ENCODE results near the gene BTD.

BTD gene

DNA sequence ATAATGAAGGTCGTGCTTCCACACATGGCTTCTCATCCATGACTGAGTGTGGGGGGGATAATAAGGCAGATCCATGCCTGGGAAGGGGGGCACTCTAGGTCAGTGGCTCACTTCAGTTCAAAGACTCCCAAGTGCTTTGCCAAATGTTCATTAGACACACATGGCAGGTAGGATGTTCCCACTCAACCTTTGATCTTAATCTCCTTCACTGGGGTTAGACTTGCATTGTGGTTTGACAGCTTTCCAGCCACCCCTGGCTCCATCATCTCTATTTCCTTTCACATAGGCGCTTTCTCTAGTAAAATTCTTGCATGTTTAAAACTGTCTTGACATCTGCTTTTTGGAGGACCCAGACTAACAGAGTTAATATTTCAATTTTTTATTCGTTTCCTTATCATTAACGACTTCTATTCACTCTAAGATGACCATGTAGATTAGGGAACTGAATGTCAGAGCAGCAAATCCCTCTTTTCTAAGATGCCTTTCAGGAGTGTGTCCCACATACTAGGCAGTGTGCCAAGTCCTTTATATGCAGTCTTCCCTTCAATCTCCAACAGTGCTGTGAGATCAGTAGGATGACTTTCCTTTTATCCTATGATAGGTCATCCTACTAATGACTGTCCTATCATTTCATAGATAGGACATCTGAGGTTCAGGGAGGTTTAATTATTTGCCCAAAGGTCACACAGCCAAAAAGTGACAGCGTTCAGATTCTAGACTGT is 57.9 kb downstream of the BTD start:
- no peak for ATAC-seq
- no peak overlapping the region for H3K4me3 Mint-ChIP-seq
- peaks cover 13% of the 10 kb centered on the region for H3K36me3 Mint-ChIP-seq
- no peak overlapping the region for H3K27ac Mint-ChIP-seq
- DNase-seq (ENCODE audit: low spot score in 2 of 2) = no peak
- H3K4me1 Mint-ChIP-seq = no peaks in the 10 kb centered on the region
- peaks cover 14% of the 10 kb centered on the region for H3K9me3 Mint-ChIP-seq

DNA sequence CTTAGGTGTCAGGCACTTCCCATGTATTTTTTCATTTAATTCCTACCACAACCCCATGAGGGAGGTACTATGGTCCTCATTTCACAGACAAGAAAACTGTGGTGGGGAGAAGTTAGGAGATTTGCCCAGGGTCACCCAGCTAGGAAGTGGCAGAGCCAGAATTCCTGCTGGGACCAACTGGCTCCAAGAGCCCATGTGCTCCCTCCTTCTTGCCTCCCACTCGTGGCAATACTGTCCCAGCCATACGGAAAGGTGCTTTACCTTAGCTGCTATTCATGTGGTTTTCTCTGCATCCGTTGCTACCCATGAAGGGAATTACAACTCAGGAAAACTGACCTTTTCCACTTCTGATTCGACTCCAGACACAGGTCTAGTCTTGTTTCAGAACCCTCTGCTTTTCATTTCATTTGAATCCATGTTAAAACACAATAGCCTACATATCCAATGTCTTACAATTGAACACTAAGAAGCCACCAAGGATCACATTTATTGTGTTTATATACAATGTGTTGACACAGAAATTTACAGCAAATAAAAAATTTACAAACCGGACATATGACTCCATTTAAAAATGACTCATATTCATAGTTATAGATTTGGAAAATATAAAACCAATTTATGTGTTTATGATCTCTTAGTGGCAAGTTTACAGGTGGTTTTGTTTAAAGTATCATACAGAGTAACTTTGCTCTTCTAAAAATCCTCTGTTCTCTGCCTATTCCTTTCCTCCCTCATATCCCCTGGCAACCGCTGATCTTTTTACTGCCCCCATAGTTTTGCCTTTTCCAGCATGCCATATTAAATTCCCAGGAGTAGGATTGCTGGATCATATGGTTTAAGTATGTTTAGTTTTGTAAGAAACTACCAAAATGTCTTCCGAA is 58.8 kb downstream of the BTD start:
- no peak overlapping the region for H3K27ac Mint-ChIP-seq
- no peak for ATAC-seq
- H3K4me1 Mint-ChIP-seq = no peaks in the 10 kb centered on the region
- H3K9me3 Mint-ChIP-seq = peaks cover 14% of the 10 kb centered on the region
- H3K4me3 Mint-ChIP-seq = no peak overlapping the region
- H3K36me3 Mint-ChIP-seq = peaks cover 13% of the 10 kb centered on the region
- no peak for DNase-seq (ENCODE audit: low spot score in 2 of 2)

- H3K27ac Mint-ChIP-seq = peak overlapping the region; percentile 24
- no peak for DNase-seq (ENCODE audit: low spot score in 2 of 2)
- no peak overlapping the region for H3K4me3 Mint-ChIP-seq
- peaks cover 23% of the 10 kb centered on the region for H3K4me1 Mint-ChIP-seq
- peaks cover 6% of the 10 kb centered on the region for H3K36me3 Mint-ChIP-seq
- no peaks in the 10 kb centered on the region for H3K9me3 Mint-ChIP-seq
- no peak for ATAC-seq
Observed at GRCh38 chr3:15664144-15664543, 62.6 kb downstream of the BTD start.

- ATAC-seq = peak; percentile 81
- Mint-ChIP-seq H3K4me3 (no peak overlapping the region), H3K4me1 (peaks cover 23% of the 10 kb centered on the region), H3K9me3 (no peaks in the 10 kb centered on the region), H3K36me3 (peaks cover 6% of the 10 kb centered on the region), H3K27ac (no peak overlapping the region)
- DNase-seq (ENCODE audit: low spot score in 2 of 2) = no peak
Observed at GRCh38 chr3:15665510-15666150, 64.1 kb downstream of the BTD start.

GRCh38 chr3:15666277-15666676 is 64.7 kb downstream of the BTD start:
- Mint-ChIP-seq H3K4me1 (peaks cover 23% of the 10 kb centered on the region), H3K9me3 (no peaks in the 10 kb centered on the region), H3K36me3 (peaks cover 6% of the 10 kb centered on the region), H3K27ac (no peak overlapping the region), H3K4me3 (no peak overlapping the region)
- DNase-seq (ENCODE audit: low spot score in 2 of 2) (no peak), ATAC-seq (no peak)

- Mint-ChIP-seq H3K4me3 (no peak overlapping the region), H3K9me3 (no peaks in the 10 kb centered on the region), H3K27ac (no peak overlapping the region), H3K36me3 (peaks cover 6% of the 10 kb centered on the region), H3K4me1 (peaks cover 23% of the 10 kb centered on the region)
- ATAC-seq (peak; percentile 93), DNase-seq (ENCODE audit: low spot score in 2 of 2) (no peak)
Observed at GRCh38 chr3:15667484-15667883, 65.9 kb downstream of the BTD start.

GRCh38 chr3:15673536-15673935 is 72.0 kb downstream of the BTD start:
- Mint-ChIP-seq H3K9me3 (no peaks in the 10 kb centered on the region), H3K4me1 (peaks cover 5% of the 10 kb centered on the region), H3K27ac (no peak overlapping the region), H3K36me3 (no peaks in the 10 kb centered on the region), H3K4me3 (no peak overlapping the region)
- DNase-seq (ENCODE audit: low spot score in 2 of 2) (no peak), ATAC-seq (no peak)

DNA sequence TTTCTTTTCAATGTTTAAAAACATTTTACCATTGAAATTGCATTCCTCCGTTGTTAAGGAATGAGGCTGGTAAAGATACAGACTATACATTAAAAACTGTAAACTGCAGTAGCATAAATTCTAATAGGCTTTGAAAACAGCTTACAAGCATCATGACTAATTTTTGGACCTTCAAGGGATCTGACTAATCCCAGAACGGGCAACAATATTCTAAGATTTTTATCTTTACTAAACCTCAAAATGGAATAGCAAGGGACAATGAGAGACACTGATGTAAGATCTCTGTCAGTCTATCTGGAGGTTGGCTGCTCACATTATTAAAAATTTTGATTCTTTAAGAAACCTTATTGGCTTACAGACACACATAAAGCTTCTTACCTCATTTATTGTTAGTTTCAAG is 74.7 kb downstream of the BTD start:
- ATAC-seq (peak; percentile 43), DNase-seq (ENCODE audit: low spot score in 2 of 2) (no peak)
- H3K4me1 Mint-ChIP-seq = no peaks in the 10 kb centered on the region
- no peaks in the 10 kb centered on the region for H3K9me3 Mint-ChIP-seq
- peaks cover 12% of the 10 kb centered on the region for H3K36me3 Mint-ChIP-seq
- no peak overlapping the region for H3K4me3 Mint-ChIP-seq
- H3K27ac Mint-ChIP-seq = no peak overlapping the region

- no peak overlapping the region for H3K4me3 Mint-ChIP-seq
- no peak for DNase-seq (ENCODE audit: low spot score in 2 of 2)
- H3K9me3 Mint-ChIP-seq = no peaks in the 10 kb centered on the region
- no peak overlapping the region for H3K27ac Mint-ChIP-seq
- peaks cover 40% of the 10 kb centered on the region for H3K36me3 Mint-ChIP-seq
- ATAC-seq = no peak
- H3K4me1 Mint-ChIP-seq = no peaks in the 10 kb centered on the region
Observed at GRCh38 chr3:15679306-15679705, 77.8 kb downstream of the BTD start.

GRCh38 chr3:15681668-15682067 is 80.1 kb downstream of the BTD start:
- peaks cover 64% of the 10 kb centered on the region for H3K36me3 Mint-ChIP-seq
- DNase-seq (ENCODE audit: low spot score in 2 of 2) (no peak), ATAC-seq (no peak)
- no peaks in the 10 kb centered on the region for H3K4me1 Mint-ChIP-seq
- H3K9me3 Mint-ChIP-seq = no peaks in the 10 kb centered on the region
- H3K4me3 Mint-ChIP-seq = no peak overlapping the region
- H3K27ac Mint-ChIP-seq = no peak overlapping the region

DNA sequence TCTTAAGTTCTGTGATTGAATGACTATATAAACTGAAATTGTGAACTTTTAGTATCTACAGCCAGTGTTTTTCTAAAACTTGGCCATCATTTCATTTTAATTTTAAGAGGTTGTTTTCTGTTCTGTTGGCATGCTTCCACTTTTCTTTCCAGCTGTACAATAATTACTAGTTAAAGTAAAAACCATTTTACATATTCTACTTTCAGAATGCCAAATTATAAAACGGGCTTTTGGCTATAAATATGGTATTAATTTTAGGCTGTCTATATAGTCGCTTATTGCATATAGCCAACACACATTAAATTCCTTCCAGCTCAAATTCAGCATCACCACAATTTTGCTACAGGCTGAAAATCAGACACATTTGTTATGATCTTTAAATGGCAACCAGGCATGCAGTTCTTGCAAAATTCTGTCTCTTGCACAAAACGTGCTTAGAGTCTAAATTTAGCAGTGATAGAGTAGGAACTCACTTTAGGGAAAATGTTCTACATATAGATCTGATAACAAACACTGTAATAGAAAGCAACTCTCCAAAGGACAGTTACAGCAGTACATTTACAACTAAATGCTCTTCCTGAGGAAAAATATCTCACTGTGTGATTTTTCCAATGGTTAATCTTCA is 81.1 kb downstream of the BTD start:
- H3K9me3 Mint-ChIP-seq = no peaks in the 10 kb centered on the region
- no peaks in the 10 kb centered on the region for H3K4me1 Mint-ChIP-seq
- peaks cover 74% of the 10 kb centered on the region for H3K36me3 Mint-ChIP-seq
- DNase-seq (ENCODE audit: low spot score in 2 of 2) = no peak
- H3K4me3 Mint-ChIP-seq = no peak overlapping the region
- no peak overlapping the region for H3K27ac Mint-ChIP-seq
- ATAC-seq = no peak

GRCh38 chr3:15683253-15683652 is 81.7 kb downstream of the BTD start:
- H3K36me3 Mint-ChIP-seq = peaks cover 80% of the 10 kb centered on the region
- DNase-seq (ENCODE audit: low spot score in 2 of 2) (no peak), ATAC-seq (no peak)
- H3K4me3 Mint-ChIP-seq = no peak overlapping the region
- no peaks in the 10 kb centered on the region for H3K9me3 Mint-ChIP-seq
- no peaks in the 10 kb centered on the region for H3K4me1 Mint-ChIP-seq
- H3K27ac Mint-ChIP-seq = no peak overlapping the region

GRCh38 chr3:15685927-15686326 is 84.4 kb downstream of the BTD start:
- Mint-ChIP-seq H3K36me3 (peaks cover 98% of the 10 kb centered on the region), H3K27ac (no peak overlapping the region)

DNA sequence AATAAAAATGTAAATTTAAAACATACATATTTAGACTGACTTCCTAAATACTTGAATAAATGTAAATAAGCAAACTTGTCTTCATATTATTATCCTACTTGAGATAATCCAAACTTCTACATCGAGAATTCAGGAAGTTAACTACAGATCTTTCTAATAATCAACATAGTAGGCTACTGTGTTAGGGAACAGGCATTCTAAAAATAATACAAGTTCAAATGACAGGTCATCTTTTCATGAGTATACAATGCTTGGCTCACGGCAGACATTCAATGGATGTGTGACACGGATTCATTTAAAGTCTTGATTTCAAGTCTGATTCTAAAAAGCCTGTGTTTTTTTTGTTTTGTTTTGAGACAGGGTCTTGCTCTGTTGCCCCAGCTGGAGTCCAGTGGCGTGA is 88.7 kb downstream of the BTD start:
- Mint-ChIP-seq H3K9me3 (no peaks in the 10 kb centered on the region), H3K4me3 (no peak overlapping the region), H3K27ac (no peak overlapping the region), H3K4me1 (no peaks in the 10 kb centered on the region), H3K36me3 (peaks cover 100% of the 10 kb centered on the region)
- no peak for DNase-seq (ENCODE audit: low spot score in 2 of 2)
- no peak for ATAC-seq

More at GRCh38 chr3:15685927-15686326, 84.4 kb downstream of the BTD start:
- no peak for DNase-seq (ENCODE audit: low spot score in 2 of 2)
- no peaks in the 10 kb centered on the region for H3K9me3 Mint-ChIP-seq
- peak; percentile 65 for ATAC-seq
- no peak overlapping the region for H3K4me3 Mint-ChIP-seq
- H3K4me1 Mint-ChIP-seq = no peaks in the 10 kb centered on the region

DNA sequence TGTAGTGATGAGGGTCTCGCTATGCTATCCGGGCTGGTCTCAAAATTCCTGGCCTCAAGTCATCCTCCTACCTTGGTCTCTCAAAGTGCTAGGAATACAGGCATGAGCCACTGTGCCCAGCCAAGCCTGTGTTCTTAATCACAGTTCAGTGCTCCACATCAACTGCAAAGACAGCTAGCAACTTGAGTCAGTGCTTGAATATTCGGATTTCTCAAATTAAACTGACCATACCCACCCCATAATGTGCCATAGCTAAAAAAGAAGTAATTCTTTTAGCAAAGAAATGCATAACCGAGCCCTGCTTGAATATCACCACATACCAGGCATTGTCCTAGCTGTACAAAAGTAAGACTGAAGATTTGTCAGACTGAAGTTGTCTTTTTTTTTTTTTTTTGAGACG is 89.2 kb downstream of the BTD start:
- DNase-seq (ENCODE audit: low spot score in 2 of 2) (no peak), ATAC-seq (no peak)
- Mint-ChIP-seq H3K27ac (no peak overlapping the region), H3K9me3 (no peaks in the 10 kb centered on the region), H3K36me3 (peaks cover 100% of the 10 kb centered on the region), H3K4me1 (no peaks in the 10 kb centered on the region), H3K4me3 (no peak overlapping the region)
